A549 (cell line): ENCODE measurements around the gene LAMTOR3. TPM values are rescaled to one million over a fixed set of nuclear protein-coding genes. Genes with fewer than 3 reads are reported as not detected.

Experiments used
- ATAC-seq, 2 experiments: fragments of 200-7000 bp in 1 of 2; fragments of >200 bp in 1 of 2; cut with Nextera tagmentation in 1 of 2; cut with Tn5 transposase in 1 of 2; 3 replicates each; pipeline versions ENCODE4 v1.8.0 to v1.9.1; 2018 to 2020; ENCODE audit warnings: mild to moderate bottlenecking in 1 of 2, moderate library complexity in 1 of 2
- CTCF ChIA-PET: fragments of 300-600 bp; sonication (Branson Sonifier 250); formaldehyde crosslinking; extraction: SDS; loops from one replicate; lab custom pipeline; 2021; ENCODE audit warnings: antibody characterized with exemption, inconsistent platforms; lab: Yijun Ruan, JAX
- POLR2A ChIA-PET: fragments of 350-600 bp; formaldehyde crosslinking; extraction: SDS; loops from one replicate; lab custom pipeline; 2021; ENCODE audit warnings: antibody characterized with exemption, inconsistent platforms; lab: Yijun Ruan, JAX
- DNase-seq, 2 experiments: peaks; one replicate each; pipeline versions ENCODE4 v3.0.0 to v3.0.0-alpha.2; 2011 to 2016; ENCODE audit warnings: low read depth in 1 of 2, low spot score in 1 of 2
- FAIRE-seq: peaks from 2 replicates; lab custom pipeline; 2011; peaks lifted over from hg19 to GRCh38; lab: Jason Lieb, UNC
- H3K27ac ChIP-seq, 2 experiments: fragments of >200 bp; sonication (Bioruptor Twin); formaldehyde crosslinking; 3 replicates each; pipeline ENCODE4 v1.5.1; 2016 to 2017
- H3K4me1 ChIP-seq: fragments of >200 bp; sonication (Bioruptor Twin); formaldehyde crosslinking; 3 replicates; pipeline ENCODE4 v1.6.1; 2016
- H3K4me2 ChIP-seq: fragments of >200 bp; sonication (Bioruptor Twin); formaldehyde crosslinking; 3 replicates; pipeline ENCODE4 v1.6.1; 2016
- H3K4me3 ChIP-seq: fragments of >200 bp; sonication (Bioruptor Twin); formaldehyde crosslinking; 3 replicates; pipeline ENCODE4 v1.5.1; 2016
- H3K9me3 ChIP-seq: fragments of >200 bp; sonication (Bioruptor Twin); formaldehyde crosslinking; 3 replicates; pipeline ENCODE4 v1.6.1; 2016
- ATOH8 ChIP-seq: fragments of 250-450 bp; sonication (Bioruptor Pico); IDR thresholded peaks from 2 replicates; pipeline ENCODE4 v1.5.0; 2020; ENCODE audit warnings: low read depth, mild to moderate bottlenecking, moderate library complexity
- CBX2 ChIP-seq: fragments of 200-600 bp; sonication (generic); IDR thresholded peaks from 2 replicates; pipeline ENCODE4 v1.6.1; 2016; ENCODE audit warnings: low read depth, mild to moderate bottlenecking, borderline replicate concordance
- CBX8 ChIP-seq: fragments of 200-600 bp; sonication (generic); IDR thresholded peaks from 2 replicates; pipeline ENCODE4 v1.6.1; 2016
- CHD2 ChIP-seq: fragments of 150-350 bp; IDR thresholded peaks from 2 replicates; pipeline ENCODE4 v1.6.1; 2014; ENCODE audit warnings: low read length; ENCODE audit not compliant: partially characterized antibody
- CHD4 ChIP-seq: fragments of 200-600 bp; sonication (generic); IDR thresholded peaks from 2 replicates; pipeline ENCODE4 v1.6.1; 2016; ENCODE audit warnings: antibody characterized with exemption, mild to moderate bottlenecking, borderline replicate concordance
- CTCF ChIP-seq: fragments of >200 bp; sonication (Bioruptor Twin); formaldehyde crosslinking; IDR thresholded peaks from 3 replicates; pipeline ENCODE4 v1.5.1; 2016
- ELK1 ChIP-seq: fragments of 150-350 bp; IDR thresholded peaks from 2 replicates; pipeline ENCODE4 v1.6.1; 2014; ENCODE audit warnings: low read depth, mild to moderate bottlenecking, low read length
- EP300 ChIP-seq, 2 experiments: fragments of >200 bp; sonication (Bioruptor Twin); formaldehyde crosslinking; IDR thresholded peaks; 2 replicates in 1 of 2; 3 replicates in 1 of 2; pipeline ENCODE4 v1.6.1; 2016 to 2017
- ESRRA ChIP-seq: fragments of 150-350 bp; IDR thresholded peaks from 2 replicates; pipeline ENCODE4 v1.6.1; 2014; ENCODE audit warnings: mild to moderate bottlenecking, low read length, borderline replicate concordance
- FOSB ChIP-seq: fragments of 250-450 bp; sonication (Bioruptor Pico); IDR thresholded peaks from 2 replicates; pipeline ENCODE4 v1.5.0; 2020; ENCODE audit warnings: mild to moderate bottlenecking, moderate library complexity
- FOXS1 ChIP-seq: fragments of 250-450 bp; sonication (Bioruptor Pico); IDR thresholded peaks from 2 replicates; pipeline ENCODE4 v1.5.0; 2020; ENCODE audit warnings: mild to moderate bottlenecking, moderate library complexity
- HDAC2 ChIP-seq: fragments of 200-600 bp; sonication (generic); IDR thresholded peaks from 2 replicates; pipeline ENCODE4 v1.6.1; 2016
- HOXB5 ChIP-seq: fragments of 250-450 bp; sonication (Bioruptor Pico); IDR thresholded peaks from 2 replicates; pipeline ENCODE4 v1.5.0; 2020; ENCODE audit warnings: mild to moderate bottlenecking, moderate library complexity
- JUNB ChIP-seq: fragments of >200 bp; sonication (Bioruptor Twin); formaldehyde crosslinking; IDR thresholded peaks from 2 replicates; pipeline ENCODE4 v1.6.1; 2016
- KDM1A ChIP-seq: fragments of 200-600 bp; sonication (generic); IDR thresholded peaks from 2 replicates; pipeline ENCODE4 v1.6.1; 2016; ENCODE audit warnings: low read depth, mild to moderate bottlenecking
- MAX ChIP-seq: IDR thresholded peaks from 2 replicates; pipeline ENCODE4 v1.6.1; 2012
- MYC ChIP-seq: IDR thresholded peaks from 2 replicates; pipeline ENCODE4 v1.6.1; 2012; ENCODE audit warnings: mild to moderate bottlenecking, inconsistent platforms, low read length, improper control_type of control experiment, borderline replicate concordance
- NPAS2 ChIP-seq: fragments of 250-450 bp; sonication (Bioruptor Pico); IDR thresholded peaks from 2 replicates; pipeline ENCODE4 v1.8.0; 2022; ENCODE audit warnings: mild to moderate bottlenecking, moderate library complexity, borderline replicate concordance
- NR3C1 ChIP-seq: fragments of >200 bp; sonication (Bioruptor Twin); formaldehyde crosslinking; IDR thresholded peaks from 3 replicates; pipeline ENCODE4 v1.6.1; 2017
- PHF8 ChIP-seq: fragments of 200-600 bp; sonication (generic); IDR thresholded peaks from 2 replicates; pipeline ENCODE4 v1.6.1; 2016; ENCODE audit warnings: low read depth, mild to moderate bottlenecking, antibody characterized with exemption, moderate library complexity, borderline replicate concordance
- POLR2A ChIP-seq: IDR thresholded peaks from 2 replicates; pipeline ENCODE4 v1.6.1; 2012; ENCODE audit warnings: mild to moderate bottlenecking, low read length
- RARB ChIP-seq: fragments of 250-450 bp; sonication (Bioruptor Pico); IDR thresholded peaks from 2 replicates; pipeline ENCODE4 v1.8.0; 2021; ENCODE audit warnings: mild to moderate bottlenecking, moderate library complexity
- SREBF2 ChIP-seq: fragments of 450-650 bp; IDR thresholded peaks from 2 replicates; pipeline ENCODE4 v1.6.1; 2014; ENCODE audit warnings: mild to moderate bottlenecking, moderate library complexity
- TFCP2L1 ChIP-seq: fragments of 250-450 bp; sonication (Bioruptor Pico); IDR thresholded peaks from 2 replicates; pipeline ENCODE4 v1.5.0; 2021; ENCODE audit warnings: mild to moderate bottlenecking
- TP53 ChIP-seq: fragments of 250-450 bp; sonication (Bioruptor Pico); IDR thresholded peaks from 2 replicates; pipeline ENCODE4 v1.5.0; 2021; ENCODE audit warnings: mild to moderate bottlenecking, moderate library complexity
- ZFP36 ChIP-seq: fragments of 450-650 bp; IDR thresholded peaks from 2 replicates; pipeline ENCODE4 v1.6.1; 2014; ENCODE audit warnings: borderline replicate concordance; ENCODE audit not compliant: partially characterized antibody
- ZNF302 ChIP-seq: fragments of 250-450 bp; sonication (Bioruptor Pico); IDR thresholded peaks from 2 replicates; pipeline ENCODE4 v1.9.0; 2021; ENCODE audit warnings: inconsistent platforms, mild to moderate bottlenecking, moderate library complexity
- WGBS: methylation state at CpG from one replicate; pipeline ENCODE4 v1.1.6; 2017; ENCODE audit errors: missing lambda C conversion rate; 5-methylcytosine and 5-hydroxymethylcytosine counted together
- polyA plus RNA-seq, 4 experiments: library from polyadenylated mRNA; depleted of rRNA in 3 of 4; stranded (reverse); fragments of >200 nt; fragmentation: RNase III in 1 of 4; extraction: RNeasy Plus Mini Kit Qiagen cat#74134 plus additional on column Dnase treatment in 1 of 4; gene quantifications; 2 replicates in 3 of 4; 3 replicates in 1 of 4; pipeline ENCODE4 v1.2.3, GENCODE V29; 2011 to 2017
- TF ChIP-seq, protein P1 (sequence below): fragments of 450-650 bp; IDR thresholded peaks from 2 replicates; pipeline ENCODE4 v1.6.1; 2014; ENCODE audit warnings: antibody characterized with exemption
- TF ChIP-seq, protein P2 (sequence below): IDR thresholded peaks from 2 replicates; pipeline ENCODE4 v1.6.1; 2012; ENCODE audit warnings: low read depth, borderline replicate concordance

Gene LAMTOR3
- polyA plus RNA-seq, 2 of the 4 experiments (the other 2 are of a cell fraction) = 21.3 to 40.8 TPM

GRCh38 chr4:99845179-99845578 is 49.0 kb downstream of the LAMTOR3 start:
- Histone ChIP-seq H3K27ac (no peak overlapping the region), H3K9me3 (no peaks in the 10 kb centered on the region), H3K4me3 (no peak overlapping the region), H3K4me2 (no peak overlapping the region), H3K4me1 (no peaks in the 10 kb centered on the region)
- 31% methylated on average over 1 of the region's 1 CpG for WGBS
- ATAC-seq = no peak
- no peak for DNase-seq
- no peak for FAIRE-seq
- POLR2A ChIA-PET = no interaction called here
- CTCF ChIA-PET = interaction anchor here (0.6 kb wide), 1 partner anchor 37 kb away, joined by 3 read pairs; no protein-coding TSS in a partner anchor
- TF ChIP-seq MAX = no peak
- no peak for TF ChIP-seq ESRRA
- no peak for TF ChIP-seq CHD2
- no peak for TF ChIP-seq TP53
- no peak for TF ChIP-seq JUNB
- TF ChIP-seq ATOH8 (CRISPR knock-in tag) = no peak
- TF ChIP-seq RARB (CRISPR knock-in tag) = no peak
- TF ChIP-seq NR3C1 = no peak
- no peak for TF ChIP-seq KDM1A
- no peak for TF ChIP-seq ZNF302 (CRISPR knock-in tag)

GRCh38 chr4:99844048-99844447 is 50.2 kb downstream of the LAMTOR3 start:
- no peak overlapping the region for H3K27ac ChIP-seq
- 77% methylated on average over 7 of the region's 7 CpGs for WGBS
- H3K4me2 ChIP-seq = no peak overlapping the region
- H3K9me3 ChIP-seq = no peaks in the 10 kb centered on the region
- TF ChIP-seq, protein P1, sequence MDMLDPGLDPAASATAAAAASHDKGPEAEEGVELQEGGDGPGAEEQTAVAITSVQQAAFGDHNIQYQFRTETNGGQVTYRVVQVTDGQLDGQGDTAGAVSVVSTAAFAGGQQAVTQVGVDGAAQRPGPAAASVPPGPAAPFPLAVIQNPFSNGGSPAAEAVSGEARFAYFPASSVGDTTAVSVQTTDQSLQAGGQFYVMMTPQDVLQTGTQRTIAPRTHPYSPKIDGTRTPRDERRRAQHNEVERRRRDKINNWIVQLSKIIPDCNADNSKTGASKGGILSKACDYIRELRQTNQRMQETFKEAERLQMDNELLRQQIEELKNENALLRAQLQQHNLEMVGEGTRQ = no peak
- TF ChIP-seq ELK1 = no peak
- TF ChIP-seq MAX = no peak
- TF ChIP-seq MYC = no peak
- TF ChIP-seq EP300 (IDR thresholded peaks at IDR 0.05) = no peak
- TF ChIP-seq, protein P2, sequence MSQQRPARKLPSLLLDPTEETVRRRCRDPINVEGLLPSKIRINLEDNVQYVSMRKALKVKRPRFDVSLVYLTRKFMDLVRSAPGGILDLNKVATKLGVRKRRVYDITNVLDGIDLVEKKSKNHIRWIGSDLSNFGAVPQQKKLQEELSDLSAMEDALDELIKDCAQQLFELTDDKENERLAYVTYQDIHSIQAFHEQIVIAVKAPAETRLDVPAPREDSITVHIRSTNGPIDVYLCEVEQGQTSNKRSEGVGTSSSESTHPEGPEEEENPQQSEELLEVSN = no peak
- TF ChIP-seq CBX2 = no peak
- TF ChIP-seq CHD4 = no peak
- TF ChIP-seq HOXB5 = no peak
- TF ChIP-seq FOSB (CRISPR knock-in tag) = no peak
- TF ChIP-seq NPAS2 (CRISPR knock-in tag) = no peak
- no peaks in the 10 kb centered on the region for H3K4me1 ChIP-seq
- ChIA-PET CTCF (no interaction called here), POLR2A (no interaction called here)
- DNase-seq (no peak), ATAC-seq (no peak), FAIRE-seq (no peak)
- H3K4me3 ChIP-seq = no peak overlapping the region

- FAIRE-seq (no peak), DNase-seq (no peak), ATAC-seq (no peak)
- Histone ChIP-seq H3K9me3 (no peaks in the 10 kb centered on the region), H3K27ac (no peak overlapping the region), H3K4me3 (no peak overlapping the region), H3K4me2 (no peak overlapping the region), H3K4me1 (no peaks in the 10 kb centered on the region)
- ChIA-PET CTCF (no interaction called here), POLR2A (no interaction called here)
- TF ChIP-seq NR3C1 = no peak
- TF ChIP-seq CHD2 = no peak
- TF ChIP-seq HDAC2 = no peak
- TF ChIP-seq FOXS1 = no peak
- no peak for TF ChIP-seq CBX8
- TF ChIP-seq ZFP36 = no peak
- no peak for TF ChIP-seq TFCP2L1 (CRISPR knock-in tag)
- TF ChIP-seq MYC = no peak
- no peak for TF ChIP-seq HOXB5
- no peak for TF ChIP-seq CBX2
- no peak for TF ChIP-seq CTCF
- no peak for TF ChIP-seq EP300 (IDR thresholded peaks at IDR 0.05)
- no peak for TF ChIP-seq ESRRA
- no peak for TF ChIP-seq PHF8
- TF ChIP-seq POLR2A = no peak
- TF ChIP-seq, protein P1 = no peak
- no peak for TF ChIP-seq SREBF2
Observed at GRCh38 chr4:99843413-99843812, 50.8 kb downstream of the LAMTOR3 start.
